ENCODE data around the gene EPHB2.

GRCh38 chr1:22754824-22755223 lies 44.2 kb downstream of the EPHB2 start:
- TF ChIP-seq POLR2AphosphoS5 (IDR thresholded peaks at IDR 0.05; ENCODE audit: borderline replicate concordance, low read depth, low read length): no peak
- TF ChIP-seq EZH2 (IDR thresholded peaks at IDR 0.05): no peak
- TF ChIP-seq FOXP2 (optimal IDR thresholded peaks at IDR 0.05; ENCODE audit: control extremely low read depth, extremely low read length, insufficient read depth): no peak

Data from SK-N-MC (cell line).